PC-3 (cell line): Measurements from ENCODE around the gene NRIP1. TPM values are rescaled to one million over a fixed set of nuclear protein-coding genes. Genes with fewer than 3 reads are reported as not detected.

Source experiments
- ATAC-seq: fragments of 200-7000 bp; cut with Tn5 transposase; 2 replicates; pipeline ENCODE4 v1.9.1; 2020; ENCODE audit warnings: mild to moderate bottlenecking, moderate library complexity
- BruUV-seq: library from RNA; stranded (reverse); fragments of 400-500 nt; replicated peaks from 2 replicates; lab custom pipeline; 2021; lab: Mats Ljungman, UMichigan
- CTCF ChIA-PET: fragments of 300-600 bp; sonication (Branson Sonifier 250); formaldehyde crosslinking; loops from one replicate; lab custom pipeline; 2022; ENCODE audit warnings: antibody characterized with exemption; lab: Charles Lee
- POLR2A ChIA-PET: fragments of 300-600 bp; sonication (Branson Sonifier 250); formaldehyde crosslinking; loops from one replicate; lab custom pipeline; 2022; ENCODE audit warnings: antibody characterized with exemption; ENCODE audit not compliant: unreplicated experiment; lab: Charles Lee
- DNase-seq: peaks from one replicate; pipeline ENCODE4 v3.0.0-alpha.2; 2015
- H2AFZ ChIP-seq: fragments of 300-600 bp; sonication (generic); 2 replicates; pipeline ENCODE4 v1.6.0; 2016; ENCODE audit warnings: antibody characterized with exemption, low read length
- H3F3A ChIP-seq: fragments of 300-600 bp; sonication (generic); one replicate; pipeline ENCODE4 v1.6.0; 2017; ENCODE audit warnings: antibody characterized with exemption, low read length, control low read depth, mild to moderate bottlenecking; ENCODE audit not compliant: unreplicated experiment
- H3K27ac ChIP-seq: fragments of 300-600 bp; sonication (generic); 2 replicates; pipeline ENCODE4 v1.5.1; 2016; ENCODE audit warnings: mild to moderate bottlenecking, low read length
- H3K27me3 ChIP-seq: fragments of 300-600 bp; sonication (generic); 2 replicates; pipeline ENCODE4 v1.6.1; 2016; ENCODE audit warnings: low read length, mixed read lengths
- H3K36me3 ChIP-seq: fragments of 300-600 bp; sonication (generic); 2 replicates; pipeline ENCODE4 v1.6.1; 2016; ENCODE audit warnings: low read depth, mixed run types, low read length, mixed read lengths
- H3K4me1 ChIP-seq: fragments of 300-600 bp; sonication (generic); 2 replicates; pipeline ENCODE4 v1.5.1; 2016; ENCODE audit warnings: low read length; ENCODE audit not compliant: insufficient read depth
- H3K4me2 ChIP-seq: fragments of 300-600 bp; sonication (generic); 2 replicates; pipeline ENCODE4 v1.6.0; 2016; ENCODE audit warnings: low read length
- H3K4me3 ChIP-seq: fragments of 300-600 bp; sonication (generic); 2 replicates; pipeline ENCODE4 v1.5.1; 2016; ENCODE audit warnings: mild to moderate bottlenecking, low read length, mixed read lengths
- H3K79me2 ChIP-seq: fragments of 300-600 bp; sonication (generic); 2 replicates; pipeline ENCODE4 v1.6.1; 2017; ENCODE audit warnings: low read length, mixed read lengths
- H3K9ac ChIP-seq: fragments of 300-600 bp; sonication (generic); 2 replicates; pipeline ENCODE4 v1.6.0; 2016; ENCODE audit warnings: mild to moderate bottlenecking, low read length
- H3K9me2 ChIP-seq: fragments of 300-600 bp; sonication (generic); replicated peaks from 2 replicates; pipeline ENCODE4 v1.6.1; 2016; ENCODE audit warnings: mixed run types, low read length, mixed read lengths
- H3K9me3 ChIP-seq: fragments of 300-600 bp; sonication (generic); 2 replicates; pipeline ENCODE4 v1.6.1; 2016; ENCODE audit warnings: low read length, mixed read lengths
- H4K20me1 ChIP-seq: fragments of 300-600 bp; sonication (generic); 2 replicates; pipeline ENCODE4 v1.6.1; 2016; ENCODE audit warnings: low read length, mixed read lengths
- CTCF ChIP-seq: fragments of 300-600 bp; sonication (generic); conservative IDR thresholded peaks from 2 replicates; pipeline ENCODE4 v1.5.1; 2017; ENCODE audit warnings: antibody characterized with exemption, low read depth, mild to moderate bottlenecking, low read length
- EZH2 ChIP-seq: fragments of 300-600 bp; sonication (generic); IDR thresholded peaks from one replicate; pipeline ENCODE4 v1.6.1; 2017; ENCODE audit warnings: antibody characterized with exemption, mild to moderate bottlenecking, low read length; ENCODE audit not compliant: unreplicated experiment
- EZH2phosphoT487 ChIP-seq: fragments of 300-600 bp; sonication (generic); IDR thresholded peaks from 2 replicates; pipeline ENCODE4 v1.6.1; 2018; ENCODE audit warnings: mild to moderate bottlenecking, antibody characterized with exemption, low read length, borderline replicate concordance
- intact Hi-C: fragments of 100-400 bp; cut with micrococcal nuclease; formaldehyde crosslinking; loops from 2 replicates; pipeline ENCODE4 v1.9.0; 2023
- total RNA-seq: library from RNA; depleted of rRNA; stranded (reverse); fragments of >200 nt; gene quantifications from 2 replicates; pipeline ENCODE4 v1.2.3, GENCODE V29; 2014

NRIP1 gene
- total RNA-seq, 1 experiment from 2014 or later: 69.2 TPM

- TF ChIP-seq EZH2phosphoT487 (no peak), EZH2 (no peak), CTCF (no peak)
- intact Hi-C loops: no loop called here
- Histone ChIP-seq H3F3A (no peaks in the 10 kb centered on the region), H3K9ac (no peak overlapping the region), H3K36me3 (peaks cover 57% of the 10 kb centered on the region), H3K4me3 (no peak overlapping the region), H3K4me1 (peaks cover 6% of the 10 kb centered on the region; the same call in 1 of the 2 replicates), H4K20me1 (peaks cover 29% of the 10 kb centered on the region), H3K79me2 (peaks cover 95% of the 10 kb centered on the region), H3K9me3 (no peaks in the 10 kb centered on the region), H3K9me2 (no peaks in the 10 kb centered on the region), H3K27ac (no peak overlapping the region), H3K4me2 (no peak overlapping the region), H3K27me3 (no peaks in the 10 kb centered on the region), H2AFZ (no peak overlapping the region)
- ChIA-PET POLR2A (no interaction called here), CTCF (no interaction called here)
- DNase-seq (no peak), ATAC-seq (no peak)
- BruUV-seq: no TSS peak
Measured at GRCh38 chr21:15006594-15007230, 58.1 kb downstream of the NRIP1 start.

GRCh38 chr21:15005391-15005790, 59.4 kb downstream of the NRIP1 start:
- ATAC-seq (no peak), DNase-seq (no peak)
- Histone ChIP-seq H3K9me3 (no peaks in the 10 kb centered on the region), H3K27me3 (no peaks in the 10 kb centered on the region), H3K9me2 (no peaks in the 10 kb centered on the region), H3K79me2 (peaks cover 100% of the 10 kb centered on the region), H3K9ac (no peak overlapping the region), H3K36me3 (peaks cover 53% of the 10 kb centered on the region), H3K27ac (no peak overlapping the region), H2AFZ (no peak overlapping the region), H4K20me1 (peaks cover 35% of the 10 kb centered on the region), H3K4me3 (no peak overlapping the region), H3K4me1 (peaks cover 12% of the 10 kb centered on the region; the same call in 1 of the 2 replicates), H3F3A (no peaks in the 10 kb centered on the region), H3K4me2 (no peak overlapping the region)
- ChIA-PET POLR2A (no interaction called here), CTCF (no interaction called here)
- intact Hi-C loops: no loop called here
- BruUV-seq: no TSS peak
- TF ChIP-seq EZH2 (no peak), EZH2phosphoT487 (no peak), CTCF (no peak)

GRCh38 chr21:15004721-15005370, 60.0 kb downstream of the NRIP1 start:
- no peak overlapping the region for H3K27ac ChIP-seq
- ChIA-PET POLR2A (no interaction called here), CTCF (no interaction called here)
- H3K4me1 ChIP-seq: peaks cover 17% of the 10 kb centered on the region; the same call in 1 of the 2 replicates
- no peak for ATAC-seq
- H3K9ac ChIP-seq: no peak overlapping the region
- no peaks in the 10 kb centered on the region for H3K27me3 ChIP-seq
- H3K79me2 ChIP-seq: peaks cover 100% of the 10 kb centered on the region
- no peaks in the 10 kb centered on the region for H3K9me2 ChIP-seq
- no peak for DNase-seq
- H3K36me3 ChIP-seq: peaks cover 53% of the 10 kb centered on the region
- no peaks in the 10 kb centered on the region for H3F3A ChIP-seq
- H3K4me2 ChIP-seq: no peak overlapping the region
- no peak overlapping the region for H3K4me3 ChIP-seq
- BruUV-seq: no TSS peak
- H3K9me3 ChIP-seq: no peaks in the 10 kb centered on the region
- H4K20me1 ChIP-seq: peaks cover 35% of the 10 kb centered on the region
- no peak for TF ChIP-seq CTCF
- no peak for TF ChIP-seq EZH2phosphoT487
- no peak for TF ChIP-seq EZH2
- H2AFZ ChIP-seq: no peak overlapping the region
- intact Hi-C loops: no loop called here
